SH-SY5Y (cell line): ENCODE measurements around the gene TMEM223.

Source experiments
- GATA2 ChIP-seq: IDR thresholded peaks from 2 replicates; pipeline ENCODE4 v1.6.1; 2011; ENCODE audit warnings: mild to moderate bottlenecking, low read depth, low read length
- GATA3 ChIP-seq: IDR thresholded peaks from 2 replicates; pipeline ENCODE4 v1.6.1; 2011; ENCODE audit warnings: low read depth, mild to moderate bottlenecking, low read length, moderate library complexity

DNA sequence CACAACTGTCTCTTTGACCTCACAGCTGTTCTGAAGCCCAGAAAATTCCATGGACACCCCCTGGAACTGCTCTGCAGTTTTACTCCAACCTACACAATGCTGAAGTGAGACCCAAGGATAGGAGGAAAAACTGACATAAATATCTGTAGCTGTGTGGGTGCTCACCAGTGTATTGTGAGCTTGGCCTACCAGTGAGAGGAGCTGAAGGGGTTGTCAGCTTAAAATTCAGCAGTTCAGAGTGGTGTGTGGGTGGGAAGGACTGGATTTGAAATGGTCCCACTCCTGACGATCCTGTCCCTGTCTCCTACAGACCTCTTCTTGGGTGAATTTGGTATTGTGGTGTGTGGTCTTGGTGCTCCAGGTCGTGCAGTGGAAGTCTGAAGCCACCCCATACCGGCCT, 2.2 kb downstream of the TMEM223 start:
- TF ChIP-seq GATA3 (no peak), GATA2 (no peak)
